HG03457 (cell line): ENCODE measurements around the gene CFAP126.
A peak's percentile ranks its signal among the peaks of the same experiment; 100 is the strongest.
"Not testable (repeated sequence)": the region's sequence is repeated elsewhere in the genome, so short reads cannot be mapped to it uniquely, and the experiment has no call there.

ENCODE experiments used
- ATAC-seq: cut with Tn5 transposase; IDR thresholded peaks from one replicate; pipeline ENCODE4 v1.9.1; 2021; ENCODE audit warnings: moderate number of reproducible peaks; ENCODE audit not compliant: unreplicated experiment

Gene CFAP126, protein sequence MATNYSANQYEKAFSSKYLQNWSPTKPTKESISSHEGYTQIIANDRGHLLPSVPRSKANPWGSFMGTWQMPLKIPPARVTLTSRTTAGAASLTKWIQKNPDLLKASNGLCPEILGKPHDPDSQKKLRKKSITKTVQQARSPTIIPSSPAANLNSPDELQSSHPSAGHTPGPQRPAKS

DNA sequence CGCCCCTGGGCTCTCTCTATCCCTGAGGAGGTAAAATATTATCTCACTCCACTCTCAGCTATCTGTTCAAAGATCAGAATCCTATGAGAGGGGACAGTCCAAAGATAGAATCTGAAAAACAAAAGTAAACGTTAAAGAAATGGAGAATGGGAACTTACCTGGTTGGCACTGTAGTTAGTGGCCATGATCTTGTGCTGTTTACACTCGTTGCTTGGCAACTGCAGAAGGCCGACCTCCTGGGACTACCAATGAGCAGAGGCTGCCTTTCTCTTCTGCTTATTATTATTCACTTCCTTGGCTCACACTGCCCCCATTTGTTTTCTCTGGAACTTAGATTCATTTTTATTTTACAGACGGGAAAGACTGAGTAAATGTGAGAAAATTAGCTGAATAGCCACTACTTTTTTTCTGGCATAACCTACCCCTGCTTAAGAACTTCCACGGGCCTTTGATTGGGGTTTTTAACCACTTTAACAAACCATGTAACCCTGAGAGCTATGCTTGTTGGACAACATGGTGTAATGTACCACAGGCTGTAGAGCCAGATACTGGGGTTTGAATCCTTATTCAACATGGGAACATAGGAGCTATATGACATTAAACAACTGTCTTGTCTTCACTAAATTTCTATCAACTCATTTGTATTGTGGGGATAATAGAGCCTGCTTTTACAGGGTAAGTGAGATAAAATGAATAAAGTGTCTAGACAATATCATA, at the start of gene CFAP126:
Gene CFAP126, minus strand, starts transcription at position 193 of the 717 bp plus-strand sequence. Its CDS starts 8 bp downstream, at position 185.
- peak; percentile 83 for ATAC-seq

- ATAC-seq: not testable (repeated sequence)
These were observed 45.4 kb upstream of the CFAP126 start for GRCh38 chr1:161413050-161413449.

DNA sequence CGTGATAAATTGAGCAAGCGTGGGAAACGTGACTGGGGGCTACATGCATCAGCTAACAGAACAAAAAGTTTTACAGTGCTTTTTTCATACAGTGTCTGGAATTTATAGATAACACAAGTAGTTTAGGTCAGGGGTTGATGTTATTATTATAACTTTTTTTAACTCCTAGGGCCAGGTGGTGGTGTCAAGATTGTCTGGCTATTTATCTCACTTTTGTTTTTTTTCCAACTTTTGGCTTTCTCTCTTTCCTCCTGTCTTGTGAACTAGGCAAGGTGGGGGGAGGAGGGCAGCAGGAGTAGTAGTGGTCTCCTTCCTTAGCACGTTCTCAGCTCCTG, 42.9 kb upstream of the CFAP126 start:
- ATAC-seq: not testable (repeated sequence)

GRCh38 chr1:161409848-161410635, 42.4 kb upstream of the CFAP126 start:
- ATAC-seq: not testable (repeated sequence)

DNA sequence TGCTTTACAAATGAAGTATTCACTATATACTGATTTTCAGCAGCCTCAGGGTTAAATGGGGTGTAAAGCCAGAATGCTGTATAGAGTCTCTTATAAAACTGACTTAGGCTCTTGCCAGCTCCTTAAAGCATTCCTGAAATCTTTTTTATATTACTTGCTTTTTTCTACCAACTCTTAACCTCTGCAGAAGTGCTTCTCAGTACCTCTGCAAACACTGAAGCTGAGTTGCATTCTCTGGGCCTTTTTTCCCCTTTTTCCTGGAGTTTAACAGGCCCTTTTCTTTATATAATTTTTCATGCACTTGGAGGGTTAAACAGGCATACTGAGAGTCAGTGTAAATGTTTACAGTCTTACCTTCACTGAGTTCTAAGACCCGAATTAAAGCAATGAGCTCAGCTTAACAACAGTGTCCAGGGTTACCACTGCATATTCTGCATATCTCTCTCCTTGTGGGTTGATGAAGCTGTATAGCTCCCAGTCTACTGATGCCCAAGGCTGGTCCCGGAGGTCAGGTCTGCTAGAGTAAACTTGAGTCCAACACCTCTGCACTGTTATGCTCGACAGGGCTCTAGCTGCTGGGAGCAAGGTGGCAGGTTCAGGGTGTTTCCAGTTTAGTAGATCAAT, 40.9 kb upstream of the CFAP126 start:
- no peak for ATAC-seq

GRCh38 chr1:161407451-161407985, 39.8 kb upstream of the CFAP126 start:
- no peak for ATAC-seq

DNA sequence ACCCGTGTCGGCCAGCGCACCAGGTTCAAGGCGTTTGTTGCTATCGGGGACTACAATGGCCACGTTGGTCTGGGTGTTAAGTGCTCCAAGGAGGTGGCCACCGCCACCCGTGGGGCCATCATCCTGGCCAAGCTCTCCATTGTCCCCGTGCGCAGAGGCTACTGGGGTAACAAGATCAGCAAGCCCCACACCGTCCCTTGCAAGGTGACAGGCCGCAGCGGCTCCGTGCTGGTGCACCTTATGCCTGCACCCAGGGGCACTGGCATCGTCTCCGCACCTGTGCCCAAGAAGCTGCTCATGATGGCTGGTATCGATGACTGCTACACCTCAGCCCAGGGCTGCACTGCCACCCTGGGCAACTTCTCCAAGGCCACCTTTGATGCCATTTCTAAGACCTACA, 38.9 kb upstream of the CFAP126 start:
- not testable (repeated sequence) for ATAC-seq

DNA sequence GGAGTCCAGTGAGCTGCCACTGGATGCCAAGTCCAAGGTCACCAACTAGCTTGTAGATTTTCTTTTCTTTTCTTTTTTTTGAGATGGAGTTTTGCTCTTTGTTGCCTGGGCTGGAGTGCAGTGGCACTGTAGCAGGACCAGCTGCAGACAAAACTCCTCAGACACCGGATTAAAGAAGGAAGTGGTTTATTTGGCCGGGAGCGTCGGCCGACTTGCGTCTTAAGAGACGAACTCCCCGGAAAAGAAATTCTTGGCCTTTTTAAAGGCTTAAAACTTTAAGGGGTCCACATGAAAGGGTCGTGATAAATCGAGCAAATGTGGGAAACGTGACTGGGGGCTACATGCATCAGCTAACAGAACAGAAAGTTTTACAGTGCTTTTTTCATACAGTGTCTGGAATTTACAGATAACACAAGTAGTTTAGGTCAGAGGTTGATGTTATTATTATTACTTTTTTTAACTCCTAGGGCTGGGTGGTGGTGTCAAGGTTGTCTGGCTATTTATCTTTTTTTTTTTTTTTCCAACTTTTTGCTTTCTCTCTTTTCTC, 36.4 kb upstream of the CFAP126 start:
- no peak for ATAC-seq

- no peak for ATAC-seq
These were observed 34.8 kb upstream of the CFAP126 start for GRCh38 chr1:161402446-161402845.

DNA sequence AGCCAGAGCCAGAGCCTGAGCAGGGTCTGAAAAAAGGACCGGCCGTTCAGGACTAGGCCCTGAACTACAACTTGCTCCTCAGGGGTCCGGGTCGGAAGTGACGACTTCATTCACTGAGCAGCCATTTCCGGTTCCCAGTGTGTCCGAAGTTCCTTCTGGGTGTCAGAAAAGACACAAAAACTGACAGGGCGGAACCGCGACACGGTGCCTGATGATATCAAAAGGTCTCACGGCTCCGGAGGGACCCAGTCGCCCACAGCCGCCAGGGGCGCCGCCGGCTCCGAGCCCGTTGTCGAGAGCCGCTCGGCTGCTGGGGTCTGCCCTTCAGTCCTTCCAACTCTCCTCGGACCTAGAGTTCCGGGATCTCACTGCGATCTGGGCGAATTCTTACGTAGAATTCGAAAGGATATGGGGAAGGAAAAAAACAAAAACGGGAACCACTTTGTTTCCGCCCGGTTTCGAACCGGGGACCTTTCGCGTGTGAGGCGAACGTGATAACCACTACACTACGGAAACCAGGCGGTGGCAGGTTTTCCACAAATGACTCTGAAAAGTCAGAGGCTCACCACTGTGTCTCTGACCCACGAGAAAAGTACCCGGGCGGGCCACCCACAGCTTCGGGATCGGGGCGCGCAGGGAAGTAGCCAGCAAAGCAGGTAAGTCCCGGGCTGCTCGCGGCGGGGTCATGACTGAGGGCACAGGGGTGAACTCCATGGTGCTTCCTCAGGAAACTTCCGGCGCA, 31.8 kb upstream of the CFAP126 start:
- peak; percentile 52 for ATAC-seq

DNA sequence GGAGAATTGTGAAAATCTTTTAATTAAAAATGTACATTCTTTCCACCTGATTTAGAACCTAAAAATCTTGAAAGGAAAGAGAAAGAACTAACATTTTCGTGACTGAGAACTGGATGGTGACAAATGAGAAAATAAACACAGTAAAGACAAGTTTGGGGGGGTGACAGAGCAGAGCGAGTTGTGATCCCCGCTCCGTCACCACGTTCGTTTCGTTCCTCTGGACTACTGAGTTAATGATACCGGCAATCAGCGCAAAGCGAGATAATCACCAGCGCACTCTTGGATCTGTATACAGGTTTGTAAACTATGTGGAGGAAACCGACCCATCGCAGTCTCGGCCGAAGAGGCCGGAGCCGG, 31.2 kb upstream of the CFAP126 start:
- no peak for ATAC-seq

DNA sequence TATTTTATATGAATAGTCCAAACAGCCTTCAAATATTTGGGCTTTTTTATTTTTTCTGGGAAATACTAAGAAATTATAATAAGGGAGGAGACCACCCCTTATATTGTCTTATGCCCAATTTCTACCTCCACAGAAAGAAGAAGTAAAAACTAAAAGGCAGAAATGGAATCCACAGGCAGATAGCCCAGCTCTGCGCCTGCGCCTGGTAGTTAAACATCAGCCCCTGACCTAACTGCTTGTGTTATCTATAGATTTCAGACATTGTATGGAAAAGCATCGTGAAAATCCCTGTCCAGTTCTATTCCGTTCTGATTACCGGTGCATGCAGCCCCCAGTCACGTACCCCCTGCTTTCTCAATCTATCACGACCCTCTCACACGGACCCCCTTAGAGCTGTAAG, 29.4 kb upstream of the CFAP126 start:
- not testable (repeated sequence) for ATAC-seq

GRCh38 chr1:161393151-161393550, 25.5 kb upstream of the CFAP126 start:
- ATAC-seq: no peak

DNA sequence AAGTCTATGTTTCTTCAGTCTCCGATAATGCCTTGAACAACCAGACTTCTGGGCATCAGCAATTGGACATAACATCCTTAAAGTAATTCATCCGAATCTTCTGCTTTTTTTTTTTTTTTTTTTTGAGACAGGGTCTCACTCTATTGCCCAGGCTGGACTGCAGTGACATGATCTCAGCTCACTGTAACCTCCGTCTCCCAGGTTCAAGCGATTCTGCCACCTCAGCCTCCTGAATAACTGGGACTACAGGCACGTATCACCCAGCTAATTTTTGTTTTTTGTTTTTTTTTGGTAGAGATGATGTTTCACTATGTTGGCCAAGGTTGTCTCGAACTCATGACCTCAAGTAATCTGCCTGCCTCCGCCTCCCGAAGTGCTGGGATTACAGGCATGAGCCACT, 23.9 kb upstream of the CFAP126 start:
- no peak for ATAC-seq

GRCh38 chr1:161391136-161391535, 23.5 kb upstream of the CFAP126 start:
- not testable (repeated sequence) for ATAC-seq

DNA sequence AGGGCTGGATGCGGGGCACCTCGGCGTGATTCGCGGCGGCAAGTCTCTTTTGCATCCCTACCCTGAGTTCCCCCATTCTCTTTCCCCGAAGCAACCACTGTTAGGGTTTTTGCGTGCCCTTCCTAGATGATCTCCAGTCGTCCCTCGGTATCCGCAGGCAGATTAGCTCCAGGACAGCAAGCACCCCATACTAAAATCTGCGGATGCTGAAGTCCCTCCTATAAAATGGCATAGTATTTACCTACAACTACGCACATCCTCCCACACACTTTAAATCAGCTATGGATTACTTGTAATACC, 22.8 kb upstream of the CFAP126 start:
- ATAC-seq: no peak

GRCh38 chr1:161389691-161390558, 22.2 kb upstream of the CFAP126 start:
- peak; percentile 72 for ATAC-seq

DNA sequence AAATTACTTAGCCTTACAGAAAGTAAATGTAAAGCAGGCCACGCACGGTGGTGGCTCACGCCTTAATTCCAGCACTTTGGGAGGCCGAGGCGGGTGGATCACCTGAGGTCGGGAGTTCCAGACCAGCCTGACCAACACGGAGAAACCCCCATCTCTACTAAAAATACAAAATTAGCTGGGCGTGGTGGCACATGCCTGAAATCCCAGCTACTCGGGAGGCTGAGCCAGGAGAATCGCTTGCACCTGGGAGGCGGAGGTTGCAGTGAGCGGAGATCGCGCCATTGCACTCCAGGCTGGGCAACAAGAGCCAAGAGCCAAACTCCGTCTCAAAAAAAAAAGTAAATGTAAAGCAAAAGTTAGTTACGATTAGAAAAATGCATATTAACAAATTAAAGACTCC, 21.5 kb upstream of the CFAP126 start:
- not testable (repeated sequence) for ATAC-seq

- ATAC-seq: no peak
These were observed 21.0 kb upstream of the CFAP126 start for GRCh38 chr1:161388639-161389038.
